Muscle of leg (tissue), 11 donors: ENCODE data around the gene TXNDC17. TPM values are rescaled to one million over a fixed set of nuclear protein-coding genes. Genes with fewer than 3 reads are reported as not detected.

Experiments used
- DNase-seq: peaks from one replicate; pipeline ENCODE4 v3.0.0; 2013
- H3K27ac ChIP-seq: one replicate; pipeline ENCODE4 v1.5.1; 2013; ENCODE audit warnings: mild to moderate bottlenecking, low read length, control low read depth
- H3K27me3 ChIP-seq: one replicate; pipeline ENCODE4 v1.6.1; 2013; ENCODE audit warnings: low read length; ENCODE audit not compliant: control insufficient read depth, insufficient read depth
- H3K36me3 ChIP-seq: one replicate; pipeline ENCODE4 v1.6.1; 2013; ENCODE audit warnings: low read length; ENCODE audit not compliant: control insufficient read depth, insufficient read depth
- H3K4me1 ChIP-seq: one replicate; pipeline ENCODE4 v1.6.1; 2013; ENCODE audit warnings: low read length; ENCODE audit not compliant: control insufficient read depth, insufficient read depth
- H3K4me3 ChIP-seq: one replicate; pipeline ENCODE4 v1.5.1; 2013; ENCODE audit warnings: low read length, control low read depth
- H3K9me3 ChIP-seq: replicated peaks from 2 replicates; pipeline ENCODE4 v1.6.1; 2013; ENCODE audit warnings: low read depth, low read length; ENCODE audit not compliant: control insufficient read depth
- WGBS: methylation state at CpG from one replicate; pipeline ENCODE4 v1.1.5; 2013; ENCODE audit warnings: missing lambda C conversion rate; ENCODE audit not compliant: insufficient coverage; 5-methylcytosine and 5-hydroxymethylcytosine counted together
- polyA plus RNA-seq, 8 donors: library from polyadenylated mRNA; unstranded; fragments of 120-200 nt; gene quantifications; one replicate each; pipeline versions ENCODE4 v1.2.1 to v1.2.3, GENCODE V29; 2013; ENCODE audit warnings: inconsistent platforms in 1 of 8, low replicate concordance in 1 of 8; ENCODE audit not compliant: insufficient read length in 8 of 8, insufficient read depth in 1 of 8
- total RNA-seq: library from RNA; stranded (reverse); fragments of 120-200 nt; gene quantifications from one replicate; pipeline ENCODE4 v1.2.4, GENCODE V29; 2013

The TXNDC17 gene
- total and polyA plus RNA-seq, 9 donors: 51.7 to 72.0 (median 65.7) TPM

DNA sequence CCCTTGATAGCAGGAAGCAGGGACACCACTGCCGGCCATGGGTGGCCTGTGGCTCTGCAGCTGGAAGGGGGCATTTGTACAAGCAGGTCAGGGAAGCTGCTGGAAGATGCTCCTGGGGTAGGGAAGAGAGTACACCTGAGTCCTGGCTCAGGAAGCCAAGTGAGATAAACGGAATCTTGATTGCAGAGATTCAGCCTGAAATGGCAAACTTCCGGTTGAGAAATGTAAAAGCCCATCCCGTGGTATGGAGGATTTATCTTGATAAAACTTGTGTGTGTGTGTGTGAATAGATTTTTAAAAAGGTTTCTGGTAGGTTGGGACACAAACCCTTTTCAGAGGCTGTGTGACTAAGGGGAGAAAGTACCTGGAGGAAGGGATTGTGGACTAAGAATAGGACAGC lies 40.3 kb downstream of the TXNDC17 start:
- Histone ChIP-seq H3K27ac (no peak overlapping the region), H3K4me3 (no peak overlapping the region), H3K4me1 (peaks cover 7% of the 10 kb centered on the region), H3K36me3 (no peaks in the 10 kb centered on the region), H3K27me3 (peaks cover 12% of the 10 kb centered on the region), H3K9me3 (no peaks in the 10 kb centered on the region)
- 70% methylated on average over 4 of the region's 4 CpGs for WGBS
- DNase-seq: no peak

DNA sequence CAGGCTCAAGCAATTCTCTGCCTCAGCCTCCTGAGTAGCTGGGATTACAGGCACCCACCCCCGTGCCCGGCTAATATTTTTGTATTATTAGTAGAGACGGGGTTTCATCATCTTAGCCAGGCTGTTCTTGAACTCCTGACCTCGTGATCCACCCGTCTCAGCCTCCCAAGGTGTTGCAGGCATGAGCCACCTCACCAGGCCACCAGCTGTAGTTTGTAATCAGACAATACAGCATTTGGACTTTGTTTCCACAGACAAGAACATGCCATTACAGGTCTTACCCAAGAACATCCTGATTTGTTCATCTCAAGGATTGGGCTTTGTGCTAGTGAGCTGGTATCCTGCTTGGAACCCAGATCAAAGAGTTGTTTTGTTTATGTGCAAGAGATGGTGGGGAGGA lies 40.8 kb downstream of the TXNDC17 start:
- Histone ChIP-seq H3K27me3 (peaks cover 12% of the 10 kb centered on the region), H3K9me3 (no peaks in the 10 kb centered on the region), H3K4me1 (peaks cover 6% of the 10 kb centered on the region), H3K36me3 (no peaks in the 10 kb centered on the region), H3K27ac (no peak overlapping the region), H3K4me3 (no peak overlapping the region)
- 75% methylated on average over 2 of the region's 5 CpGs for whole genome bisulfite sequencing
- DNase-seq: no peak

DNA sequence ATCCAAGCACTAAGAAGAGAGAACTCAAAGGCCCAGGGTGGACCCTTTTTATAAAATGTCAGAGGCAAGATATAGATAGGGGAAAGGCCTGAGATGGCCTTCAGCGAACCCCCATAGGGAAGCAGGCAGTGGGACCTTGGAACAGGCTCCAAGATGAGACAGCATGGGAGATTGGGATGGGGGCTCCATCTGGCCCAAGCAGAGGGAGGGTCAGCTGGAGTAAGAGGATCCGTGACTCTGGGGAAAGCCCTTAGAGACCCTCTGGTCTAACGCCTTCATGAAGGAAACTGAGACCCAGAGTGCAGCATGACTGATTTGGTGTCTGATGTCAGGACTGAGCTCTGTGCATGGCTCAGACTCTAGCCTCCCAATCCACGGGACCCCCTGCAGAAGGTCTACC lies 41.5 kb downstream of the TXNDC17 start:
- Histone ChIP-seq H3K36me3 (no peaks in the 10 kb centered on the region), H3K27me3 (peaks cover 10% of the 10 kb centered on the region), H3K4me3 (no peak overlapping the region), H3K4me1 (no peaks in the 10 kb centered on the region), H3K27ac (no peak overlapping the region), H3K9me3 (no peaks in the 10 kb centered on the region)
- DNase-seq: no peak
- 82% methylated on average over 4 of the region's 4 CpGs for WGBS

DNA sequence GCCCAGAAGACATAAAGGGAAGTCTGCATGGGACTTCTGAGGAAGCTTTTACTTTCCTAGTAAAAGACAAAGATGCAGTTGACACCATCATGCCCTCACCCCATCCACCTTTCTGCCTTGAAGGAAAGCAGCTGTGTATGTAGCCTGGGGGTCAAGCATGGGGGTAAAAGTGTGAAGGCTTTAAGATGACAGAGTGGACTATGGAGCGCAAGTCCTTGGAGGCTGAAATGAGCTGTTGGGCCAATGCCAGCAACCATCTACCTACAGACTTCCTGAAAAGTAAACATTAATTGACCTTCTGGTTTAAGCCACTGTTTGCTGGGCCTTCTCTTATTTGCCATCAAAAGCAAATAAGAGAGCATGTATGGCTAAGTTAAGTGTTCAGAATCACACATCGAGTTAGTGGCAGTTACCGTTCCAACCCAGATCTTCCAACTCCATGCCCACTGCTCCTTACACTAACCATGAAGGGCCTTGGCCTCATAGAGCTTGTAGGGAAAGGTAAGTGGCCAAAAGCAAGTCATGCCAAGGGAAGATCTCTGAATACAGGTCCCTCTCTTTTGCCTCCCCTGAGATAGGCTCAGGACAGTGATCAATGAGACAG lies 42.3 kb downstream of the TXNDC17 start:
- Histone ChIP-seq H3K9me3 (no peaks in the 10 kb centered on the region), H3K36me3 (no peaks in the 10 kb centered on the region), H3K27me3 (peaks cover 8% of the 10 kb centered on the region), H3K27ac (no peak overlapping the region), H3K4me3 (no peak overlapping the region), H3K4me1 (no peaks in the 10 kb centered on the region)
- WGBS: no CpG with 5 or more reads among the region's 3 CpGs
- no peak for DNase-seq

DNA sequence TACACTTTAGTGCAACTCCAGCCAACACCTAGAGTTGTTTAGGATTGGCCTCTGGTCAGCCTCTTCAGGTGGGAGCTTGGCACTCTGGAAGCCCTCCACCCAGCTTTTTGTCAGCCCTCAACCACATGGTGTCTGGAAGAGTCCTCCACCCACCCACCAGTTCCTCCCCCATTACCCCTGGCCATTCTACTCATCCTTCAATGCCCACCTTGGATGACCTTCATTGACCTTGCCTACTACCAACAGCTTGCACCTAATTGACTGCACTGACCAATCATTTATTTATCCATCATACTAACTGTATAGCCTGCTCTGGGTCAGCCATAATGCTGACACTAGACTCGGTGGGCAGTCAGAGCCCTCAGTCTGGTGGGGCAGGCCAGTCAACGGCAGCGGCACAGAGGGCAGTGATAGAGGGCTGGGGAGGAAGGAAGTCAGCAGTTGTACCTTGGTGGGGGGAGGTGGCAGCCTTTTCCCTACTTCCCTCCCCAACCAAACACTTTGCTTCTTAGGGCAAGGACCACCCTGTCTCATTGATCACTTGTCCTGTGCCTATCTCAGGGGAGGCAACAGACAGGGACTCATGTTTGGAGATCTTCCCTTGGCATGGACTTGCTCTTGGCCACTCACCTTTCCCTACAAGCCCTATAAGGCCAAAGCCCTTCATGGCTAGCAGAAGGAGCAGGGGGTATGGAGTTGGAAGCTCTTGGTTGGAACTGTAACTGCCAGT lies 43.0 kb downstream of the TXNDC17 start:
- Histone ChIP-seq H3K9me3 (no peaks in the 10 kb centered on the region), H3K27ac (no peak overlapping the region), H3K4me3 (no peak overlapping the region), H3K4me1 (no peaks in the 10 kb centered on the region), H3K36me3 (no peaks in the 10 kb centered on the region), H3K27me3 (peaks cover 2% of the 10 kb centered on the region)
- no CpG with 5 or more reads among the region's 3 CpGs for WGBS
- DNase-seq: no peak

DNA sequence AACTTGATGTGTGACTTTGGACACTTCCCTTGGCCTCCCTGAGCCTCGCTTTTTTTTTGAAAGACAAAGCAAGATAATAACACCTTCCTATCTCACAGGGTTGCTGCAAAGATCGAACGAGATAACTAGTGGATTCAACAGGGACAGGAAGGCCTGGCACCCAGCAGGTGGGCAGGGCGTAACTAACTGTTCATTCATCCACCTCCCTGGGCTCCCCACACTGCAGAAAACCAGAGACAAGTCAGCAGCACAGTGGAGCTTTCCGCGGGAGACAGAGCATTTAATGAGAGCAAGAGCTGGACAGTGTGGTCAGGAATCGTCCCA lies 43.6 kb downstream of the TXNDC17 start:
- WGBS: no CpG with 5 or more reads among the region's 7 CpGs
- peaks cover 5% of the 10 kb centered on the region for H3K27me3 ChIP-seq
- no peaks in the 10 kb centered on the region for H3K4me1 ChIP-seq
- no peak overlapping the region for H3K27ac ChIP-seq
- no peaks in the 10 kb centered on the region for H3K9me3 ChIP-seq
- H3K36me3 ChIP-seq: no peaks in the 10 kb centered on the region
- no peak overlapping the region for H3K4me3 ChIP-seq
- DNase-seq: no peak

DNA sequence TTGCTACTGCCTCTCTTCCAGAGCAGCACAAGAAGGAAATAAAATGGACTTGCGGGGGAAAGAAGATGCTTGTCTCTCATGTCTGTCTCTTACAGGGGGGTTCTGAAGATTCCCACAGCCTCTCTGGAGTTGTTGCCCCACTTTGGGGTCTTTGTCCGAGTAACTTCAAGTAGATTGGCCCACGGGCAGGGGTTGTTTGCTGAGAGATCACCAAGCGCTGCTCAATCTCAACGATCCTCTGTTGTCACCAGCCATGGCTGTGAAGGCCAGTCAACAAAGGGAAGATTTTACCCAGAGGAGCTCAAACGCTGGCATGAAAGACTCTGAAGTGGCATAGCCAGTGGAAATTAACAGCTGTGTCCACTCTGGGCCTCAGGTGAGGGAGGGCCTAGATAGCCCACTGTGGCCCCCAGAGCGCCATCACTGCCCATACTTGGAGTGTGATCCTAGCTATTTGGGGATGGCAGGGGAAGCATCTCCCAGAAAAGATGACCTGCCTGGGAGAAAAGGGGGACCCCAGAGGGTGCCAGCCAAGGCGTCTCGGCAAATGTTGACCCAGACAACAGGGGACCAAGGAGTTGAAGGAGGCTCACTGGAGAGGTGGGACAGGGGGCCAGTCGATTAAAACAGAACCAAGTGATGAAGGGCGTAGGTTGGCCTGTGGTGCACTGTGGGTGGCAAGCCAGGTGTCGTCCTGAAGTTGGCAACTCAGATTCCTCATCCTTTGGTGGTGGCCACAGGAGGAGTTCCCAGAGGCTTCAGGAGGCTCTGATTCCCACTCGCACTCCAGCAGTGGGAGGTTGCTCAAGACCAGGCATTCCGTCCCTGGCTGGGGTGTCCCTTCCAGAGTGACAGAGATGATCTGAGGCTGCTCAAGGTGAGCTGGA lies 44.3 kb downstream of the TXNDC17 start:
- DNase-seq: no peak
- H3K9me3 ChIP-seq: no peaks in the 10 kb centered on the region
- peaks cover 5% of the 10 kb centered on the region for H3K27me3 ChIP-seq
- H3K36me3 ChIP-seq: no peaks in the 10 kb centered on the region
- no peaks in the 10 kb centered on the region for H3K4me1 ChIP-seq
- no peak overlapping the region for H3K4me3 ChIP-seq
- WGBS: 82% methylated on average over 14 of the region's 14 CpGs
- H3K27ac ChIP-seq: no peak overlapping the region

DNA sequence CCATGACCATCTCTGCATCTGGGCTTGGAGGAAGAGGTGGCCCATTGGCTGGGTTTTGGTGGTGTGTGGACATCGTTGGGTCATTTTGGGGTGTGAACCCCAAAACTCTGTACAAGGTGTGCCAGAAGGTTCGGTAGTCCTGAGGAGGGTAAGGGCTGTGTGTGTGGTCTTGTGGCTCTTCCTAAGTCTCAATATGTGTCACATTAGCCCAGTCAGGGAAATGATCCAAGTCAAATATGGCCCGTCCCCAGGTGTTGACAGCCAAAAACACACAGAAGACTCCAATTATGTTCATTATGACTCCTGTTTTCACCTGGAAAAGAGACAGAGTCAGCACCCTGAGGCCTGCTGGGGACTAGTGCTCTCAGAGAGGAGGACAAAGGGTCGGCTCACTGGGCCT lies 45.2 kb downstream of the TXNDC17 start:
- H3K4me1 ChIP-seq: no peaks in the 10 kb centered on the region
- no peak for DNase-seq
- 78% methylated on average over 2 of the region's 4 CpGs for WGBS
- no peak overlapping the region for H3K4me3 ChIP-seq
- no peaks in the 10 kb centered on the region for H3K9me3 ChIP-seq
- H3K27me3 ChIP-seq: peaks cover 7% of the 10 kb centered on the region
- H3K36me3 ChIP-seq: no peaks in the 10 kb centered on the region
- no peak overlapping the region for H3K27ac ChIP-seq

DNA sequence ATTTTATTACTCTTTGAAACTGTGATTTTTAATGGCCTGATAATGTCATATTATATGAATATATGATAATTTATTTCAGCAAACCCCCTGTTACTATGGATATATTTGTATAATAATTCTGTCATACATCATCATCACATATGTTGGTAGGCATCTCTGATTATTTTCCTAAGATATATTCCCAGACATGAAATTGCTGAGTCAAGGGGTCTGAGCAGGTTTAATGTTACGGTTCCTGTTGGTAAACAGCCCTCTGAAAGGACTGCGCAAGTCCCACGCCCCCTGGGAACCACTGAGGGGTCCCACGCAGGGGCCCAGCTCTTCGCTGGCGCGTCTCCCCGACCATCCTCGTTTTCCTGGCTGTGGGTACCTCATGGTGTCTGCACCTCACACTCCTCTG lies 48.1 kb downstream of the TXNDC17 start:
- WGBS: 85% methylated on average over 9 of the region's 9 CpGs
- no peak for DNase-seq
- H3K36me3 ChIP-seq: no peaks in the 10 kb centered on the region
- H3K27ac ChIP-seq: no peak overlapping the region
- H3K4me1 ChIP-seq: no peaks in the 10 kb centered on the region
- H3K4me3 ChIP-seq: no peak overlapping the region
- no peaks in the 10 kb centered on the region for H3K9me3 ChIP-seq
- H3K27me3 ChIP-seq: peaks cover 10% of the 10 kb centered on the region

DNA sequence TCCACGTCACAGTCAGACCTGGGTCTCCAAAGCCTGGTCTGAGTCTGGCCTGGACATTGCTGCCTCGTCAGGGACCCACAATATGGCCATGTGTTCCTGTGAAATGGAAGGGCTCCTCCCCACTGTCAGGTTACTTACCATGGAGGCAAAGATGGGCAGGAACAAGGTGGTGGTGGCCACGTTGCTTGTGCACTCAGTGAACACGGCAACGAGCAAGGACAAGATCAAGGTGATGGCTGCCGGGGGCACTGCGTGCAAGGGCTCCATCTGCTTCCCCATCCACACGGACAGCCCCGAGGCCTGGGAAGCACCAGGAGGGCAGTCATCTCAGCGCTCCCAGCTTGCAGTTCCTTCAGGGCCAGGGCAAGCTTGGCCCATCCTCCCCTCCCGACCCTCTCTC lies 49.8 kb downstream of the TXNDC17 start:
- Histone ChIP-seq H3K27ac (no peak overlapping the region), H3K27me3 (peaks cover 10% of the 10 kb centered on the region), H3K9me3 (no peaks in the 10 kb centered on the region), H3K4me1 (no peaks in the 10 kb centered on the region), H3K36me3 (no peaks in the 10 kb centered on the region), H3K4me3 (no peak overlapping the region)
- WGBS: 76% methylated on average over 9 of the region's 11 CpGs
- no peak for DNase-seq
